ENCODE results near the gene CACFD1.
A peak's percentile ranks its signal among the peaks of the same experiment; 100 is the strongest.

Gene CACFD1

DNA sequence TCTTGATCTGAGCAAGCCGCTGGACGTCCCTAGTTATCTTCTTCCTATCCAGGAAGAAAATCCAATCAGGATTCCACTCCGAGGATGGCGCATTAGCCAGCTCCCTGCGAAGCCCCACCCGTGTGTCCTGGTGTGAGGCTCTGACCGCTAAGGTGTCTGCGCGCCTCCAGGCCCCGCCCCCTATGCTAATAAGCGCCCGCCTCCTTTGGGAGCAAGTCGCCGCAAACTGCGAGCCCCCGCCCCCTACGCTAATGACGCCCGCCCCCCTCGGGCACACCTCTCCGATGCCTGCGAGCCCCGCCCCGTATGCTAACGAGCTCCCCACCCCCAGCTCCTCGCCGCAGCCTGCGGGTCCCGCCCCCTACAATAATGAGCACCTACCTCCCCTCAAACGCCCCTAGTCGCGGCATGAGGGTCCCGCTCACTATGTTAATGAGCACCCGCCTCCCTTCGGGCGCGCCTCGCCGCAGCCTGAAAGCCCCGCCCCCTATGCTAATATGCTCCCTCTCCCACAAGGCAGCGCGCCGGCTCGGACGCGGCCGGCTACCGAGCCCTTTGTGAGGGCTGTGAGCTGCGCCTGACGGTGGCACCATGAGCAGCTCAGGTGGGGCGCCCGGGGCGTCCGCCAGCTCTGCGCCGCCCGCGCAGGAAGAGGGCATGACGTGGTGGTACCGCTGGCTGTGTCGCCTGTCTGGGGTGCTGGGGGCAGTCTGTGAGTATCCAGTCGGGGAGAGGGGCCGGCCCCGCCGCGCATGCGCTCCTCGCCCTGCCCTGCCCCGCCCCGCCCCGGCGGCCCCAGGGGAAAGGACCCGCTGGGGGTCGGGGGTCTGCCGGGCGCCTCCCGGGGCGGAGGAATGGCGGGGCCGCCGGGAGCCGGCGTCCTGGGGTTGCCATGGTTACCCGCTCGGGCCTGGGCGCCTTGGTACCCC lies at the start of gene CACFD1:
Gene CACFD1, plus strand, starts transcription at position 503 of the 929 bp plus-strand sequence. Its CDS starts 89 bp downstream, at position 592.
- DNase-seq (ENCODE audit: low spot score), result peak; percentile 94

DNA sequence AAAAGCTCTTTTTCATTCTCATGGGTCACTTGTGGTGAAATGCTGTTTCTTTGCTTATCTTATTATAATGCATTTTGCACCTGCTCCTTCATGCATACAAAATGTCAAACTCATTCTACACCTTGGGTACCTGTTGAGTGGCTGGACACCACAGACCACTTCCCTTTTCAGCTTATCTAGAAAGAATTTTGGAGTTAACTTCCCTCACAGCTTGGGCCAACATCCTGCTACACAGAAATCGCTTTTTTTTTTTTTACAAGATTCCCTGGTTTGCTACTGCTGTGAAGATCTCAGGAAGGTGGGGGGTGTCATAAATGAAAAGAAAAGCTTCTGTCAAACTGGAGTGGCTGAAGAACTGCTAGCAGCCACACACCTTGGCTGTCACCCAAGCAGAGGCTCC lies 44.6 kb upstream of the CACFD1 start:
- no peak for DNase-seq (ENCODE audit: low spot score)

DNA sequence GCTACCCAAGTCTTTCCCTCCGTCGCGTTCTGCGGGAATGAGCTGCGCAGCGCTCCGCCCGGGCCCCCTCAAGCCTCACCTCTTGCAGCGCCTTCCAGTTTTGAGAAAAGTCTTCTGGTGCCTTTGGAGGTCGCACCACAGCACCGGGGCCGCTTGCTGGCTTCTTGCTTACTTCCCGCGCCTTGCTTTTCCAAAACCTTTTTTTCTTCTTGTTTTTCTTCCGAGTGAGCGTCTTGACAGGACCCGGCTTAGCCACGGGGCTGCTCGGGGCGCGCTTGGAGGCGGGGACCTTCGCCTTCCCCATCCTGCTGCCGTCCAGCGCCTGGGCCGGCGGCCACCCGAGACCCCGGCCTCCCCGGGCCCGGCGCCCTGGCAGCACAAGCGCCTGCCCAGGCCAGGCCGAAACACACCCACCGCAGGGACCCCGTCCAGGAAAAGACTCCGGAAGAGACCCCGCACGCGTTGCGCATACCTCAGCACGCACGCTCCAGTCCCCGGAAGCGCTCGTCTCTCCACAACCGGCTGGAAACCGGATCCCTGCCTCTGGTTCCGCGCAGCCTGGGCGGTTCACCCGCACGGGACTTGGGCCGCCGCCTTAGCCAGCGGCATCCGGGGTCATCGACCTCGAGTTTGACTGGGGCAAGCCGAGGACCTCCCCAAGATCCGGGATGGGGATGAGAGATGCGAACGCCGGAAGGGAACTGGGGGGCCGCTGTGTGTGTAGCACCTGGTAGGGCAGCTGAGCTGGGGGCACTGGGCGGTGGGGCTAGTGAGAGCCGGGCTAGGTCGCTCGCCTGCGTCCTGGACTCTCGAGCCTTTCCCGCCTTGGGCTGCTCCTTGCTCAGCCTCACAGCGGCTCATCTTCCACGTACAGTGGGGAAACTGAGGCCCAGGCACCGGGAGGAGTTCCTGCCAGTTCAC lies 42.0 kb upstream of the CACFD1 start, which contains the start of gene REXO4:
Gene REXO4, minus strand, starts transcription at position 470 of the 921 bp plus-strand sequence. Its CDS starts 166 bp downstream, at position 304.
- peak; percentile 75 for DNase-seq (ENCODE audit: low spot score)

DNA sequence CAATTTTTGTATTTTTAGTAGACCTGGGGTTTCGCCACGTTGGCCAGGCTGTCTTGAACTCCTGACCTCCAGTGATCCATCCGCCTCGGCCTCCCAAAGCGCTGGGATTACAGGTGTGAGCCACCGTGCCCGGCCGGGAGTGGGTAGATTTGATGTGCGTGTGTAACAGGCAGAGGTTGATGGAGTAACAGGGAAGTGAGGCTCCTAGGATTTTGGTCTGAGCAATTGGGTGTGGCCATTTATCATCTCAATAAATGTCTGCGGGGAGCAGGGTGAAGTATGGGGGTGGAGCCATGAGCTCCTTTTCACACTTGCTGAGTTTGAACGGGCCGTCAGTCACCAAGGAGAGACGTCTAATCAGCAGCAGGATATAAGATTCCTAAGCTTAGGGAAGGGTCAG lies 40.8 kb upstream of the CACFD1 start:
- DNase-seq (ENCODE audit: low spot score), result no peak

DNA sequence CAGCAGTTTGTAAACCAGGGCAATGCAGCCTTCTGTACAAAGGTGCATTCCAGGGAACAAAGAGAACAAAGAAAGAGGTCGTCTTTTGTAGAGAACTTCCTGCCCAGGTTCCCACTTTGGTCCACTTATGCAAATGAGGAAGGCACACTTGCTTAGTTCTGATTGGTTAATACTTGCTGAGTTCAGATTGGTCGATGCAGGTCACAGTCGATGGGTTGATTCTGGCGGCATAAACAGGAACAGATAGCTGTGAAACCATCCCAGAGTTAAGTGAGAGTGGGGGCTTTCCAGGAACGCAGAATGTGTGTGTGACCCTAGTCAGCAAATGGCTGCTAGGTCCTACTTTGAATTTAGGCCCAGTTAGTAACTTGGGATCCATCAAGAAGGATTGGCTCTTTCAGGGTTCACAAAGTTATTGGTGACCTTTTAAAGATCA lies 39.4 kb upstream of the CACFD1 start:
- no peak for DNase-seq (ENCODE audit: low spot score)

DNA sequence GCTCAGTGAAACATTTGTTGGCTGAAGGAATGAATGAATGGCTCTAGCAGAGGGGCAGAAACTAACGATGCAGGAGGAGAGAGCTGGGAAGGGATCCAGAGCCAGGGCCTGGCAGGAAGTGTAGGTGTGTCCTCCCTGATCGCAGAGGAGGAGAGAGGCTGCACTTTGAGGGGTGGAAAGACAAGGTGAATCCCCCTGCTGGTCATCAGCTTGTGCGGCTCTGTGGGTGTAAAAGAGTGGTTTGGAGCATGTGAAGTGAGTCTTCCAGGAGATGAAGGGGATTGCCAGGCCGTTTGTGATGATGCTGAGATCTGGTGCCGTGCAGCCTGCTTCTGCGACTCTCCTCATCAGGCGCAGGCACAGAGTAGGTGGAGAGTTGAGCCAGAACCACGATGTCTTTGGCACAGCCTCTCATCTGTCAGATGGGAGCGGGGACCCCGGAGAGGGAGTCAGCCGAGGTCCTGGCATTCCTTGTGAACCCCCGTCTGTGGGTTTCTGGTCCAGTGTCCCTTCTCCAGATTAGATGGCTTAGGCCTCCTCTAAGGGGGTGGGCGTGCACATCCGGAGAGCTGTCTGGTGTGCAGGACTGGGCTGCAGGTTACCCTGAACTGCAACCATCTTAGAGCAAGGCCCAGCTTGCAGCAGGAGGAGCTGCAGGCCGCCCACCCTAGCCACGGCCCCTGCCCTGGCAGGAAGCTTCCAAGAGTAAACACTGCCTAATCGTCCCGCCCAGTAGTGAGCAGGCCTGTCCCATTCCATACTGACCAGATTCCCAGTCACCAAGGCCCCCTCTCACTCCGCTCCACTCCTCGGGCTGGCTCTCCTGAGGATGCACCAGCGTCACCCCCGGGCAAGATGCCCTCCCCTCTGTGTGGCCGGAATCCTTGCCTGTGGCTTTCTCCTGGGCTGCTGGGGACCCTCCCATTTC lies 37.9 kb upstream of the CACFD1 start, which contains the start of gene ADAMTS13:
Gene ADAMTS13, plus strand, starts transcription at position 753 of the 928 bp plus-strand sequence. Its CDS starts 77 bp downstream, at position 830.
- DNase-seq (ENCODE audit: low spot score), result no peak

DNA sequence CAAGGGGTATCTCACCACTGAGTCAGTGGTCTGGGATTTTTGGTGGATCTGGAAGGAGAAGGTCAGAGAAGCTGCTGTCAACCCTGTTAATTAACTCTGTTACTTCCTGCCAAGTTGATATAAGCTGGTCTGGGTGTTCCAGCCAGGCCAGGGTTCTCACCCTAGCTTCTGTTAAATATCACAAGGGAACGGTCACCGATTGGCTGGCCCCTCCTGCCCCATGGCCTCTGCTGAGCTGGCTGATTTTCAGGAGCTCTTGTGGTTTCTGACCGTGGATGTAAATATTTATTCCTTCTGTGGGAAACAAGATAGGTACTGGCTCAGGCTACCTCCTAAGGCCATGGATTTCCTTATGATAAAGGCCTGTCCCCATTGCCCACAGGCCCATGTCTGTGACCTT lies 36.6 kb upstream of the CACFD1 start:
- DNase-seq (ENCODE audit: low spot score), result no peak

DNA sequence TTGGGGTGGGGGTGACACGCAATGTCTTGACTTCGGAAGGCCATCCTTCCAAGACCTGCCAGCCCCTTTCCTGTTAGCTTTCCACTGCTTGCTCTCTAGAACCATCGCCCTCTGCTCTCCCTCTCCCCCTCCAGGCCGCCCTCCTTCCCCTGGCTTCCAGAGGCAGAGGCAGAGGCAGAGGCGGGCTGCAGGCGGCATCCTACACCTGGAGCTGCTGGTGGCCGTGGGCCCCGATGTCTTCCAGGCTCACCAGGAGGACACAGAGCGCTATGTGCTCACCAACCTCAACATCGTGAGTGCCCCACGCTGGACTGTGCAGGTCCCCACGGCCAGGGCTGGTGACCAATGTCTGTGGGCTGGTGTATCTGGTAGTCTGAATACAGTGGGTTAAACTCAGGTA lies 35.6 kb upstream of the CACFD1 start:
- no peak for DNase-seq (ENCODE audit: low spot score)

DNA sequence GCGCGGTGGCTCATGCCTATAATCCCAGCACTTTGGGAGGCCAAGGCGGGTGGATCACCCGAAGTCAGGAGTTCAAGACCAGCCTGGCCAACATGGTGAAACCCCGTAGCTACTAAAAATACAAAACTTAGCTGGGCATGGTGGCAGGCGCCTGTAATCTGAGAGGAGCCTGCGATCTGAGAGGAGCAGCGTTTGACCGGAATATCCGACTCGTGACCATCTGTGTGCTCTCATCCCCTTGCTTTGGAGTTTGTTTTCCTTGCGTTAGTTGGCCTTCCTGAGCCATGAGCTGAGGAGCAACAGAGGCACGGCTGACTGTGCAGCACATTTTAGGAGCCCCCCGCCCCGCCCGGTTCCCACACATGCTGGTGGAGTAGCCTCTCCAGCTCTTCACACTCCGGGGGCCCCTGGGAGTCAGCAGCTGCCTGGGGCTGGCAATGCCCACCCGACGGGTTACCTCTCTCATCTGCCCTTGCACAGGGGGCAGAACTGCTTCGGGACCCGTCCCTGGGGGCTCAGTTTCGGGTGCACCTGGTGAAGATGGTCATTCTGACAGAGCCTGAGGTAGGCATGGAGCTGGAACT lies 34.6 kb upstream of the CACFD1 start:
- no peak for DNase-seq (ENCODE audit: low spot score)

DNA sequence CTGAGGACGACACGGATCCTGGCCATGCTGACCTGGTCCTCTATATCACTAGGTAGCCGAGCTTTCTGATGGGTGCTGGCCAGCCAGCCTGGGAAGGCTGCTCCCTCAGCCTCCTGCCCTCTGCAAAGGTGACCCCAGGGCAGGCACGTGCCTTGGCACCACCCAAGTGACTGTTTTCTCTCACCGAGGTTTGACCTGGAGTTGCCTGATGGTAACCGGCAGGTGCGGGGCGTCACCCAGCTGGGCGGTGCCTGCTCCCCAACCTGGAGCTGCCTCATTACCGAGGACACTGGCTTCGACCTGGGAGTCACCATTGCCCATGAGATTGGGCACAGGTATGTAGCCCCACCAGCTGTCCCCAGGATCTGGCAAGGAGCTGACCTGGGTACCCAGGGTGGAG lies 33.8 kb upstream of the CACFD1 start:
- no peak for DNase-seq (ENCODE audit: low spot score)

DNA sequence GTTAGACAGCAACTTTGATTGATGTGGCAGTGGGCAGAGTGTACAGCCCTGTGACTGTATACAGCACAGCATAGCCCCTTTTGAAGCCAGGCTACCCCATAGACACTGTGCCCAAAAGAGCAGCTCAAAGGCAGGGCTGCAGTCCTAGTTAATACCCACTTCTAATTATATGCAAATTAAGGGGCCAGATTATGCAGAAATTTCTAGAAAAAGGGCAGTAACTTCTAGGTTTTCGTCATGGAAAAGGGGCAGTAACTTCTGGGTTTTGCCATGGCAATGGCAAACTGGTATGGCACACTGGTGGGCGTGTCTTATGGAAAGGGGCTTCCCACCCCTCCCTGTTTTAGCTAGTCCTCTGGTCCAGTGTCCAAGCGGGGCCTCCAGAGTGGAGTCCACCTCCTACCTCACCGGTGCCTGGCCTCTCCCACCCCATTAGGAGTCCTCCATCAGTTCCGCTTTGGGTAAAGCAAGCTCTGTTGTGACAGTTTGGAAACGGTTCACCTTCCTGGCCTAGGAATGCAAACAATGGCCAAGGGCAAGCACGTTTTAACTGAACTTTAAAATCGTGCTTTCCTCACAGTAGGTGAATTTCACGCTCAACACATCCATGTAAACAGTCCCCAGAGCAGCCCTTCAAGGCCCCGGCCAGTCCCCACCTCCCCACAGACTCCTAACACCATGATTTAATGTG lies 32.0 kb upstream of the CACFD1 start:
- DNase-seq (ENCODE audit: low spot score), result no peak

DNA sequence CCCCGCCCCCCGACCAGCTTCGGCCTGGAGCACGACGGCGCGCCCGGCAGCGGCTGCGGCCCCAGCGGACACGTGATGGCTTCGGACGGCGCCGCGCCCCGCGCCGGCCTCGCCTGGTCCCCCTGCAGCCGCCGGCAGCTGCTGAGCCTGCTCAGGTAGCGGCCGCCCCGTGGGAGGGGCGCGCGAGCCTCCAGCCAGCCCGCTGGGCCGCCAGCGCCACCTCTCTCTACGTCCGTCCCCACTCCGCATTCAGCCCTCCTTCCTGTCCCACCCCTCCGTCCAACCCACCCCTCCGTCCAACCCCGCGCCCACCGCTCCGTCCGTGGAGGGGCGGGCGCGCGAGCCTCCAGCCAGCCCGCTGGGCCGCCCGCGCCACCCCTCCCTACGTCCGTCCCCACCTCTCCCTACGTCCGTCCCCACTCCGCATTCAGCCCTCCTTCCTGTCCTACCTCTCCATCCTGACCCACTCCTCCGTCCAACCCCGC lies 31.1 kb upstream of the CACFD1 start:
- DNase-seq (ENCODE audit: low spot score), result no peak

DNA sequence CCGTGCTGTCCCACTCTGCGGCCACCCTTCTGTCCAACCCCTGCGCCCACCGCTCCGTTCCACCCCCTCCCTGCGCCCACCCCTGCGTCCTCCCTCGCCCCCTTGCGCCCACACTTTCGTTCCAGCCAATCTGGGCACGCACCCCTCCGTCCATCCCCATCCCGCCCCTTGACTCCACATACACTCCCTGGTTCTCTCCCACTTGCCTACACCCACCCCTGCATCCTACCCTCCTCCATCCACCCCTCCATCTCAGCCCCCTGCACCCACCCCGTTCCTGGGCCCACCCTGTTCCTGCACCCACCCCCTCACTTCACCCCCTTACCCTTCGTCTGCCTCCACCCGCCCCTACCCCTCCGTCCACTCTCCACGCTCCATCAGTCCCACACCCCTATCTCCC lies 30.6 kb upstream of the CACFD1 start:
- no peak for DNase-seq (ENCODE audit: low spot score)

DNA sequence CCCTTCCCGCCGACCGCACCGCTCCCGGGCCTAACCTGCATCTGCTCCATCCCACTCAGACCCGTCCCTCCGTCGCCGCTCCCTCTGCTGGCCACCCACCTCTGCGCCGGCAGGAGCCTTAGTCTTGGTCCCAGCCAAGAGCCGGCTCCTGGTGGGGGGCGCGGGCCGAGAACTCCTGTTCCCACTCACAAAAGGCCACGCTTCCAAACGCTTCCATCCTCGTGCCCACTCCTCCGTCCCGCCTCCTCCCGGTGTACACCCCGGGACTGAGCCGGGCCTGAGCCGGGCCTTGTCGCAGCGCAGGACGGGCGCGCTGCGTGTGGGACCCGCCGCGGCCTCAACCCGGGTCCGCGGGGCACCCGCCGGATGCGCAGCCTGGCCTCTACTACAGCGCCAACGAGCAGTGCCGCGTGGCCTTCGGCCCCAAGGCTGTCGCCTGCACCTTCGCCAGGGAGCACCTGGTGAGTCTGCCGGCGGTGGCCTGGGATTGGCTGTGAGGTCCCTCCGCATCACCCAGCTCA lies 30.1 kb upstream of the CACFD1 start:
- no peak for DNase-seq (ENCODE audit: low spot score)

DNA sequence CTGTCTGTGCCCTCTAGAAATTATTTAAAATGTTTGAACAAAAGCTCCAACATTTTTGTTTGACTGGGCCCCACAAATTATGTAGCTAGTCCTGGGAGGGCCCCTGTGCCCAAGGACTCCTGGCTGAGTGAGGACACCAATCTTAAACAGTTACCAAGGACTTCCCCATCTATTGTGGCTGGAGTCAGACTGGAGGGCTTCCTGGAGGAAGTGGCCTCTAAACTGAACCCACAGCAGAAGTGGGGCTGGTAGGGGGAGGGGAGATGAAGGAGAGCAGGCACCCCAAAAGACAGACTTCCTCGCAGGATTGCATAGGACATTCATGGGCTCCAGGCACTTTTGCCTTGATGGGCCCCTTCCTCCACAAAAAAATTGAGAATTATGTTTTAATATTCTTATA lies 29.5 kb upstream of the CACFD1 start:
- no peak for DNase-seq (ENCODE audit: low spot score)

DNA sequence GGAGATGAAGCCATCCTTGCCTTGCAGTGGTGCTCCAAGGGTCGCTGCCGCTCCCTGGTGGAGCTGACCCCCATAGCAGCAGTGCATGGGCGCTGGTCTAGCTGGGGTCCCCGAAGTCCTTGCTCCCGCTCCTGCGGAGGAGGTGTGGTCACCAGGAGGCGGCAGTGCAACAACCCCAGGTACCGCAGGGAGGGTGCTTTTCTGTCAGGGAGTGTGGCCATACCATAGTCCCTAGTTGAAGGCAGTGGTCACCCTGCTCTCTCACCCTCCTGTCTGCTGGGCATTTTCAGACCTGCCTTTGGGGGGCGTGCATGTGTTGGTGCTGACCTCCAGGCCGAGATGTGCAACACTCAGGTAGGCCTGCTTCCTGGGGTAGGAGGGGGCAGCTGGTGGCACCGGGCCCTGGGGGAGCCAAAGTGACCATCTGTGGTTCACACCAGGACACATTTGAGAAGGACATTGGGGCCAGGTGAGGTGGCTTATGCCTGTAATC lies 26.4 kb upstream of the CACFD1 start:
- DNase-seq (ENCODE audit: low spot score), result no peak

DNA sequence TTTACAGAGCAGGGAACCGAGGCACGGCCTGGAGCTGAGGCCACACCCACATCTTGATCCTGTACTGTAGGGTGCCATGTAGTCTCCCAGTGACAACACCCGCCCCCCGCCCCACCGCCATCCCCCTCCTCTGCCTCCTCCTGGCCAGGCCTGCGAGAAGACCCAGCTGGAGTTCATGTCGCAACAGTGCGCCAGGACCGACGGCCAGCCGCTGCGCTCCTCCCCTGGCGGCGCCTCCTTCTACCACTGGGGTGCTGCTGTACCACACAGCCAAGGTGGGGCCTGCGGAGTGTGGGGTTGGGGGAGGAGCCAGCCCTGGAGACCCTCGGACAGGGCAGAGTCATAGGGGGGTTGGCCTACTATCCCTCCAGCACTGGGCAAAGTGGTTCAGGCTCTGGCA lies 23.1 kb upstream of the CACFD1 start:
- DNase-seq (ENCODE audit: low spot score), result no peak

DNA sequence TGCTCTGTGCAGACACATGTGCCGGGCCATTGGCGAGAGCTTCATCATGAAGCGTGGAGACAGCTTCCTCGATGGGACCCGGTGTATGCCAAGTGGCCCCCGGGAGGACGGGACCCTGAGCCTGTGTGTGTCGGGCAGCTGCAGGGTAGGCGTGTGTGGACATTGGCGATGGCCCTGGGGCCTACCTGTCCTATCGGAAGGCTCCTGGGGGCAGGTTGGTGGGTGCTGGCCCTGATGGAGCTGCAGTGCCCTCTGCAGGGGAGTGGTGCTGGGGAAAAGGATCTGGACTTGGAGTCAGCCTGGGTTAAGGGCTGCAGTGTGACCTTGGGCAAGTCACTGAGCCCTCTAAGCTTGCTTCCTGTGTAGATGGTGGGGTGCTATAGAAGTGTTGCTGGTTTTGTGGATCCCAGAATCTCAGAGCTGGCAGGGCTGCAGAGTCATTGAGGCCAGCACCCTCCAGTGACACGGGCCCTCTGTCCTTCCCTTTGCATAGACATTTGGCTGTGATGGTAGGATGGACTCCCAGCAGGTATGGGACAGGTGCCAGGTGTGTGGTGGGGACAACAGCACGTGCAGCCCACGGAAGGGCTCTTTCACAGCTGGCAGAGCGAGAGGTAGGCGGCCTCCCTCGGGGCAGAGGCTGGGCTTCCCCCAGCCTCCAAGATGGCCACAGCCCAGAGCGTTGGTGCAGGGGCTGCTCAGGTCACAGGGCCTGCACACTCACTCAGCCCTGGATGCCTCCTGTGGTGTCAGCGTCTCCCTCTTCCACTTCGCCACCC lies 21.8 kb upstream of the CACFD1 start:
- DNase-seq (ENCODE audit: low spot score), result no peak

DNA sequence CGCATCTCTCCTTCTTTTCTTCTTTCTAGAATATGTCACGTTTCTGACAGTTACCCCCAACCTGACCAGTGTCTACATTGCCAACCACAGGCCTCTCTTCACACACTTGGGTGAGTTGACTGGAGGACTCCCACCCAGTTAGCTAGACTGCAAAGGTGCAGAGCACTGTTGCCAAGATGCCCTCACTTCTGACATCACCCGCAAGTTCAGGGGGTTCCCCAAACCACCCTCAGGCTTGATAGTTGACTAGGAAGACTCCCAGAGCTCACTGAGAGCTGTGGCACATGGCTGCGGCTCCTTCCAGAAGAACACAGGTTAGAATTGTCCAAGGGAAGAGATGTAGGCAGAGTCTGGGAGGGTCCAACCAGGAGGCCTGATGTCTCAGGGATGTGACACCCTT lies 20.4 kb upstream of the CACFD1 start:
- DNase-seq (ENCODE audit: low spot score), result no peak
